Activated CD4-positive, alpha-beta T cell treated with anti-CD3 and anti-CD28 coated beads for 36 hours (primary cell): ENCODE results near the gene DLL4. TPM values are rescaled to one million over a fixed set of nuclear protein-coding genes. Genes with fewer than 3 reads are reported as not detected.

ENCODE experiments used
- ATAC-seq: fragments of 200-7000 bp; cut with Tn5 transposase; one replicate; pipeline ENCODE4 v1.10.0; 2021; ENCODE audit warnings: mild to moderate bottlenecking, moderate library complexity
- CTCF ChIA-PET: fragments of 350-600 bp; sonication (Branson Sonifier 250); formaldehyde crosslinking; loops from one replicate; lab custom pipeline; 2021; ENCODE audit warnings: antibody characterized with exemption; lab: Charles Lee
- POLR2A ChIA-PET: fragments of 350-600 bp; sonication (Branson Sonifier 250); formaldehyde crosslinking; loops from one replicate; lab custom pipeline; 2021; ENCODE audit warnings: antibody characterized with exemption, inconsistent platforms; lab: Charles Lee
- DNase-seq: peaks from one replicate; pipeline ENCODE4 v3.0.0-alpha.2; 2020
- H3K27ac Mint-ChIP-seq: one replicate; pipeline ENCODE4 v1.8.0; 2021; ENCODE audit warnings: mixed read lengths
- H3K27me3 Mint-ChIP-seq: one replicate; pipeline ENCODE4 v1.8.0; 2021; ENCODE audit warnings: mixed read lengths
- H3K36me3 Mint-ChIP-seq: one replicate; pipeline ENCODE4 v1.8.0; 2021; ENCODE audit warnings: low read depth, mixed read lengths
- H3K4me1 Mint-ChIP-seq: one replicate; pipeline ENCODE4 v1.8.0; 2021; ENCODE audit warnings: mixed read lengths
- H3K4me3 Mint-ChIP-seq: one replicate; pipeline ENCODE4 v1.8.0; 2021; ENCODE audit warnings: mild to moderate bottlenecking, moderate library complexity, mixed read lengths
- H3K9me3 Mint-ChIP-seq: one replicate; pipeline ENCODE4 v1.8.0; 2021; ENCODE audit warnings: low read depth, mixed read lengths
- intact Hi-C, 2 experiments: fragments of 100-400 bp; cut with DNase I in 1 of 2; cut with micrococcal nuclease in 1 of 2; formaldehyde crosslinking; loops; one replicate each; pipeline versions ENCODE4 v1.14.2 to v1.15.1; 2022 to 2024; cut with DNase I, micrococcal nuclease
- total RNA-seq, 2 experiments: library from RNA; stranded (reverse); gene quantifications; one replicate each; pipeline ENCODE4 v1.2.3, GENCODE V29; 2021

The DLL4 gene
- total RNA-seq, 2 experiments from 2014 or later, result 0.18 to 0.30 TPM

GRCh38 chr15:40893733-40894680, 35.1 kb upstream of the DLL4 start, which contains the start of gene VPS18:
TSS of gene VPS18 (plus strand) at chr15:40894450. CDS start at chr15:40894769, 319 bp downstream.
- ATAC-seq (peak; percentile 99), DNase-seq (peak; percentile 100)
- H3K27ac Mint-ChIP-seq, result peak within 1 kb of the TSS; percentile 86
- intact Hi-C loops, result loop anchor here (1.0 to 10.0 kb wide), 19 partner anchors 15 to 599 kb away; partner anchors contain the start of genes DNAJC17 (in 2 of the 2), ZFYVE19 (in 2 of the 2), CHAC1 (in 1 of the 2) and CHP1 (in 1 of the 2)
- ChIA-PET POLR2A (interaction anchor here (0.6 to 2.4 kb wide), 8 partner anchors 9 to 329 kb away, joined by 3 to 19 read pairs (median 4); partner anchors contain the start of genes CCDC32, RAD51 and SPINT1), CTCF (interaction anchor here (0.5 to 8.0 kb wide), 39 partner anchors 9 to 710 kb away, joined by 3 to 268 read pairs (median 5); partner anchors contain the start of genes C15orf62, CHAC1, DNAJC17 and RAD51)
- peaks cover 11% of the 10 kb centered on the region for H3K36me3 Mint-ChIP-seq
- H3K4me1 Mint-ChIP-seq, result peaks cover 29% of the 10 kb centered on the region
- no peaks in the 10 kb centered on the region for H3K27me3 Mint-ChIP-seq
- H3K4me3 Mint-ChIP-seq, result peak within 1 kb of the TSS; percentile 88
- H3K9me3 Mint-ChIP-seq, result no peaks in the 10 kb centered on the region

GRCh38 chr15:40894681-40895448, 34.3 kb upstream of the DLL4 start:
- CTCF ChIA-PET, result interaction anchor here (0.5 to 8.0 kb wide), 39 partner anchors 10 to 512 kb away, joined by 3 to 268 read pairs (median 5); partner anchors contain the start of genes C15orf62, CHAC1, DNAJC17 and RAD51
- no peaks in the 10 kb centered on the region for H3K27me3 Mint-ChIP-seq
- H3K9me3 Mint-ChIP-seq, result no peaks in the 10 kb centered on the region
- peak overlapping the region; percentile 86 for H3K27ac Mint-ChIP-seq
- peak overlapping the region; percentile 88 for H3K4me3 Mint-ChIP-seq
- POLR2A ChIA-PET, result interaction anchor here (0.6 to 2.4 kb wide), 7 partner anchors 8 to 330 kb away, joined by 3 to 19 read pairs (median 4); partner anchors contain the start of genes CCDC32 and RAD51
- H3K4me1 Mint-ChIP-seq, result peaks cover 29% of the 10 kb centered on the region
- H3K36me3 Mint-ChIP-seq, result peaks cover 12% of the 10 kb centered on the region
- DNase-seq (peak; percentile 76), ATAC-seq (peak; percentile 40)
- intact Hi-C loops, result loop anchor here (1.0 to 10.0 kb wide), 19 partner anchors 16 to 598 kb away; partner anchors contain the start of genes DNAJC17 (in 2 of the 2), ZFYVE19 (in 2 of the 2), CHAC1 (in 1 of the 2) and CHP1 (in 1 of the 2)

GRCh38 chr15:40899536-40900207, 29.5 kb upstream of the DLL4 start:
- POLR2A ChIA-PET, result no interaction called here

GRCh38 chr15:40900256-40901052, 28.7 kb upstream of the DLL4 start:
- ATAC-seq (no peak), DNase-seq (no peak)
- Mint-ChIP-seq H3K9me3 (no peaks in the 10 kb centered on the region), H3K27ac (no peak overlapping the region), H3K4me3 (no peak overlapping the region), H3K4me1 (peaks cover 22% of the 10 kb centered on the region), H3K36me3 (peaks cover 32% of the 10 kb centered on the region), H3K27me3 (no peaks in the 10 kb centered on the region)
- intact Hi-C loops, result loop anchor here (5.0 to 10.0 kb wide), 3 partner anchors 217 to 514 kb away; partner anchors contain the start of genes INO80 (in 1 of the 2), NUSAP1 (in 1 of the 2), OIP5 (in 1 of the 2) and RTF1 (in 1 of the 2)
- ChIA-PET CTCF (interaction anchor here (0.6 to 8.0 kb wide), 4 partner anchors 11 to 501 kb away, joined by 3 to 268 read pairs (median 4); partner anchors contain the start of gene CHAC1), POLR2A (interaction anchor here (0.6 kb wide), 1 partner anchor 195 kb away, joined by 3 read pairs; no protein-coding TSS in a partner anchor)

More at GRCh38 chr15:40899536-40900207, 29.5 kb upstream of the DLL4 start:
- CTCF ChIA-PET, result interaction anchor here (1.7 to 8.0 kb wide), 3 partner anchors 12 to 41 kb away, joined by 5 to 268 read pairs (median 7); no protein-coding TSS in a partner anchor
- no peaks in the 10 kb centered on the region for H3K9me3 Mint-ChIP-seq
- DNase-seq, result no peak
- intact Hi-C loops, result loop anchor here (5.0 to 10.0 kb wide), 4 partner anchors 155 to 515 kb away; partner anchors contain the start of genes INO80 (in 1 of the 2), NUSAP1 (in 1 of the 2), OIP5 (in 1 of the 2) and RTF1 (in 1 of the 2)
- H3K36me3 Mint-ChIP-seq, result peaks cover 32% of the 10 kb centered on the region
- H3K27ac Mint-ChIP-seq, result no peak overlapping the region
- H3K4me1 Mint-ChIP-seq, result peaks cover 28% of the 10 kb centered on the region
- no peak for ATAC-seq
- no peaks in the 10 kb centered on the region for H3K27me3 Mint-ChIP-seq
- no peak overlapping the region for H3K4me3 Mint-ChIP-seq

- Mint-ChIP-seq H3K4me1 (peaks cover 16% of the 10 kb centered on the region), H3K27me3 (no peaks in the 10 kb centered on the region), H3K27ac (no peak overlapping the region), H3K4me3 (no peak overlapping the region), H3K9me3 (no peaks in the 10 kb centered on the region), H3K36me3 (peaks cover 32% of the 10 kb centered on the region)
- CTCF ChIA-PET, result interaction anchor here (0.6 to 8.0 kb wide), 3 partner anchors 42 to 215 kb away, joined by 3 to 268 read pairs (median 3); partner anchors contain the start of gene CHAC1
- POLR2A ChIA-PET, result no interaction called here
- intact Hi-C loops, result loop anchor here (5.0 to 10.0 kb wide), 3 partner anchors 216 to 514 kb away; partner anchors contain the start of genes INO80 (in 1 of the 2), NUSAP1 (in 1 of the 2), OIP5 (in 1 of the 2) and RTF1 (in 1 of the 2)
- ATAC-seq (no peak), DNase-seq (no peak)
Observed at GRCh38 chr15:40901053-40901443, 28.1 kb upstream of the DLL4 start.

GRCh38 chr15:40902605-40903561, 26.3 kb upstream of the DLL4 start:
- Mint-ChIP-seq H3K27ac (no peak overlapping the region), H3K27me3 (no peaks in the 10 kb centered on the region), H3K4me1 (peaks cover 23% of the 10 kb centered on the region), H3K36me3 (peaks cover 26% of the 10 kb centered on the region), H3K9me3 (no peaks in the 10 kb centered on the region), H3K4me3 (no peak overlapping the region)
- POLR2A ChIA-PET, result interaction anchor here (0.7 to 1.5 kb wide), 3 partner anchors 8 to 1034 kb away, joined by 3 to 5 read pairs (median 4); partner anchors contain the start of gene VPS18
- CTCF ChIA-PET, result interaction anchor here (0.5 to 10.6 kb wide), 27 partner anchors 8 to 604 kb away, joined by 3 to 98 read pairs (median 4); partner anchors contain the start of genes CHAC1, DLL4, RAD51 and RHOV
- DNase-seq (peak; percentile 24), ATAC-seq (no peak)
- intact Hi-C loops, result loop anchor here (5.0 to 10.0 kb wide), 3 partner anchors 214 to 512 kb away; partner anchors contain the start of genes INO80 (in 1 of the 2), NUSAP1 (in 1 of the 2), OIP5 (in 1 of the 2) and RTF1 (in 1 of the 2)

GRCh38 chr15:40904552-40905201, 24.5 kb upstream of the DLL4 start:
- Mint-ChIP-seq H3K9me3 (no peaks in the 10 kb centered on the region), H3K27ac (no peak overlapping the region), H3K4me1 (peaks cover 27% of the 10 kb centered on the region), H3K27me3 (no peaks in the 10 kb centered on the region), H3K4me3 (no peak overlapping the region), H3K36me3 (peaks cover 21% of the 10 kb centered on the region)
- no peak for ATAC-seq
- intact Hi-C loops, result loop anchor here (1.0 to 10.0 kb wide), 9 partner anchors 98 to 510 kb away; partner anchors contain the start of genes INO80 (in 2 of the 2), NUSAP1 (in 1 of the 2), OIP5 (in 1 of the 2) and RTF1 (in 1 of the 2)
- POLR2A ChIA-PET, result interaction anchor here (0.6 to 0.7 kb wide), 2 partner anchors 31 to 93 kb away, joined by 3 to 4 read pairs; no protein-coding TSS in a partner anchor
- DNase-seq, result no peak
- CTCF ChIA-PET, result interaction anchor here (0.6 to 10.6 kb wide), 46 partner anchors 10 to 429 kb away, joined by 3 to 98 read pairs (median 4); partner anchors contain the start of genes CHAC1, DLL4, SPINT1 and VPS18
